ENCODE data around the gene USH2A. TPM values are rescaled to one million over a fixed set of nuclear protein-coding genes. Genes with fewer than 3 reads are reported as not detected.

USH2A gene
- total RNA-seq, 2 experiments from 2014 or later = not detected

GRCh38 chr1:215704089-215704860 is 719.0 kb downstream of the USH2A start:
- peaks cover 13% of the 10 kb centered on the region for H3K9me3 Mint-ChIP-seq
- CTCF ChIA-PET = no interaction called here

GRCh38 chr1:215682232-215682631 is 741.0 kb downstream of the USH2A start:
- Histone ChIP-seq H3K27me3 (ENCODE audit: control insufficient read depth in 1 of 2, insufficient read depth in 2 of 2, low read length in 2 of 2) (no peaks in the 10 kb centered on the region), H3K4me3 (ENCODE audit: low read length) (no peak overlapping the region), H3K9me3 (ENCODE audit: control insufficient read depth in 1 of 2, insufficient read depth in 1 of 2, low read length in 2 of 2) (peaks cover 0 to 9% of the 10 kb centered on the region in 2 experiments), H3K36me3 (ENCODE audit: insufficient read depth, low read length) (no peaks in the 10 kb centered on the region), H3K27ac (ENCODE audit: low read depth in 1 of 2, low read length in 2 of 2) (no peak overlapping the region), H3K4me1 (ENCODE audit: insufficient read depth, low read length) (no peaks in the 10 kb centered on the region)
- ATAC-seq (ENCODE audit: poor library complexity) (no peak), DNase-seq (no peak)
- Mint-ChIP-seq H3K4me3 (no peak overlapping the region), H3K27ac (no peak overlapping the region), H3K4me1 (ENCODE audit: low read depth) (no peaks in the 10 kb centered on the region), H3K27me3 (no peaks in the 10 kb centered on the region), H3K9me3 (no peaks in the 10 kb centered on the region), H3K36me3 (ENCODE audit: low read depth) (no peaks in the 10 kb centered on the region)
- intact Hi-C loops (cut with DNase I, micrococcal nuclease) = no loop called here
- TF ChIP-seq CTCF (IDR thresholded peaks at IDR 0.05) = no peak
- POLR2A ChIA-PET = no interaction called here
- CTCF ChIA-PET = no interaction called here

More at GRCh38 chr1:215704089-215704860, 719.0 kb downstream of the USH2A start:
- Histone ChIP-seq H3K9me3 (ENCODE audit: control insufficient read depth in 1 of 2, insufficient read depth in 1 of 2, low read length in 2 of 2) (peaks cover 0 to 13% of the 10 kb centered on the region in 2 experiments), H3K27ac (ENCODE audit: low read depth in 1 of 2, low read length in 2 of 2) (no peak overlapping the region), H3K4me1 (ENCODE audit: insufficient read depth, low read length) (no peaks in the 10 kb centered on the region), H3K27me3 (ENCODE audit: control insufficient read depth in 1 of 2, insufficient read depth in 2 of 2, low read length in 2 of 2) (no peaks in the 10 kb centered on the region), H3K36me3 (ENCODE audit: insufficient read depth, low read length) (no peaks in the 10 kb centered on the region), H3K4me3 (ENCODE audit: low read length) (no peak overlapping the region)
- POLR2A ChIA-PET = no interaction called here
- no peak for DNase-seq
- no peak for TF ChIP-seq CTCF (IDR thresholded peaks at IDR 0.05)
- intact Hi-C loops (cut with DNase I, micrococcal nuclease) = no loop called here
- H3K36me3 Mint-ChIP-seq (ENCODE audit: low read depth) = no peaks in the 10 kb centered on the region
- H3K4me3 Mint-ChIP-seq = no peak overlapping the region
- H3K4me1 Mint-ChIP-seq (ENCODE audit: low read depth) = no peaks in the 10 kb centered on the region
- ATAC-seq (ENCODE audit: poor library complexity) = no peak
- H3K27ac Mint-ChIP-seq = no peak overlapping the region
- no peaks in the 10 kb centered on the region for H3K27me3 Mint-ChIP-seq

GRCh38 chr1:215681041-215681440 is 742.2 kb downstream of the USH2A start:
- peaks cover 0 to 9% of the 10 kb centered on the region in 2 experiments for H3K9me3 ChIP-seq (ENCODE audit: control insufficient read depth in 1 of 2, insufficient read depth in 1 of 2, low read length in 2 of 2)
- no peak overlapping the region for H3K27ac ChIP-seq (ENCODE audit: low read depth in 1 of 2, low read length in 2 of 2)
- DNase-seq (no peak), ATAC-seq (ENCODE audit: poor library complexity) (no peak)
- H3K4me3 ChIP-seq (ENCODE audit: low read length) = no peak overlapping the region
- ChIA-PET CTCF (no interaction called here), POLR2A (no interaction called here)
- H3K4me1 ChIP-seq (ENCODE audit: insufficient read depth, low read length) = no peaks in the 10 kb centered on the region
- Mint-ChIP-seq H3K4me1 (ENCODE audit: low read depth) (no peaks in the 10 kb centered on the region), H3K9me3 (no peaks in the 10 kb centered on the region), H3K4me3 (no peak overlapping the region), H3K27ac (no peak overlapping the region), H3K27me3 (no peaks in the 10 kb centered on the region), H3K36me3 (ENCODE audit: low read depth) (no peaks in the 10 kb centered on the region)
- intact Hi-C loops (cut with DNase I, micrococcal nuclease) = no loop called here
- TF ChIP-seq CTCF (IDR thresholded peaks at IDR 0.05) = no peak
- no peaks in the 10 kb centered on the region for H3K27me3 ChIP-seq (ENCODE audit: control insufficient read depth in 1 of 2, insufficient read depth in 2 of 2, low read length in 2 of 2)
- H3K36me3 ChIP-seq (ENCODE audit: insufficient read depth, low read length) = no peaks in the 10 kb centered on the region
